ENCODE measurements around the gene FAM221A.
"Not testable (repeated sequence)": the region's sequence is repeated elsewhere in the genome, so short reads cannot be mapped to it uniquely, and the experiment has no call there.

DNA sequence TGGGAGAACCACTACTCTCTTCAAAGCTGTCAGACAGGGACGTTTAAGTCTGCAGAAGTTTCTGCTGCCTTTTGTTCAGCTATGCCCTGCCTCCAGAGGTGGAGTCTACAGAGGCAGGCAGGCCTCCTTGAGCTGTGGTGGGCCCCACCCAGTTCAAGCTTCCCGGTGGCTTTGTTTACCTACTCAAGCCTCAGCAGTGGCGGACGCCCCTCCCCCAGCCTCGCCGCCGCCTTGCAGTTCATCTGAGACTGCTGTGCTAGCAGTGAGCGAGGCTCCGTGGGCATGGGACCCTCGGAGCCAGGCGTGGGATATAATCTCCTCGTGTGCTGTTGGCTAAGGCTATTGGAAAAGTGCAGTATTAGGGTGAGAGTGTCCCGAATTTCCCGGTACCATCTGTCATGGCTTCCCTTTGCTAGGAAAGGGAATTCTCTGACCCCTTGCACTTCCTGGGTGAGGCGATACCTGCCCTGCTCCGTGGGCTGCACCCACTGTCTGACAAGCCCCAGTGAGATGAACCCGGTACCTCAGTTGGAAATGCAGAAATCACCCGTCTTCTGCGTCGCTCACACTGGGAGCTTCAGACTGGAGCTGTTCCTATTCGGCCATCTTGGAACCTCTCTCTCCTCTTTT, 42.7 kb downstream of the FAM221A start:
- TF ChIP-seq, protein P1, sequence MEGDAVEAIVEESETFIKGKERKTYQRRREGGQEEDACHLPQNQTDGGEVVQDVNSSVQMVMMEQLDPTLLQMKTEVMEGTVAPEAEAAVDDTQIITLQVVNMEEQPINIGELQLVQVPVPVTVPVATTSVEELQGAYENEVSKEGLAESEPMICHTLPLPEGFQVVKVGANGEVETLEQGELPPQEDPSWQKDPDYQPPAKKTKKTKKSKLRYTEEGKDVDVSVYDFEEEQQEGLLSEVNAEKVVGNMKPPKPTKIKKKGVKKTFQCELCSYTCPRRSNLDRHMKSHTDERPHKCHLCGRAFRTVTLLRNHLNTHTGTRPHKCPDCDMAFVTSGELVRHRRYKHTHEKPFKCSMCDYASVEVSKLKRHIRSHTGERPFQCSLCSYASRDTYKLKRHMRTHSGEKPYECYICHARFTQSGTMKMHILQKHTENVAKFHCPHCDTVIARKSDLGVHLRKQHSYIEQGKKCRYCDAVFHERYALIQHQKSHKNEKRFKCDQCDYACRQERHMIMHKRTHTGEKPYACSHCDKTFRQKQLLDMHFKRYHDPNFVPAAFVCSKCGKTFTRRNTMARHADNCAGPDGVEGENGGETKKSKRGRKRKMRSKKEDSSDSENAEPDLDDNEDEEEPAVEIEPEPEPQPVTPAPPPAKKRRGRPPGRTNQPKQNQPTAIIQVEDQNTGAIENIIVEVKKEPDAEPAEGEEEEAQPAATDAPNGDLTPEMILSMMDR (IDR thresholded peaks at IDR 0.05; ENCODE audit: low read depth, low read length): not testable (repeated sequence)
- TF ChIP-seq EZH2phosphoT487 (IDR thresholded peaks at IDR 0.05; ENCODE audit: low read depth): not testable (repeated sequence)

Data from OCI-LY3 (cell line).